Astrocyte of the spinal cord (primary cell): Measurements from ENCODE around the gene USP49.

ENCODE experiments used
- DNase-seq: peaks from one replicate; pipeline ENCODE4 v3.0.0; 2011; ENCODE audit warnings: low read depth, low spot score
- H3K4me3 ChIP-seq: 2 replicates; pipeline ENCODE4 v1.5.1; 2011; ENCODE audit warnings: low read depth, mild to moderate bottlenecking, low read length, moderate library complexity
- CTCF ChIP-seq: IDR thresholded peaks from 2 replicates; pipeline ENCODE4 v1.5.1; 2012; ENCODE audit warnings: low read depth, mild to moderate bottlenecking, low read length, inconsistent platforms
- in situ Hi-C: cut with HindIII; loops from 2 replicates; pipeline ENCODE4 v1.10.0; 2017; ENCODE audit warnings: low sequenced_read_pairs

USP49 gene

GRCh38 chr6:41936073-41936837, 41.1 kb upstream of the USP49 start:
- in situ Hi-C loops = no loop called here
- DNase-seq = peak; percentile 80
- peak; percentile 95 for TF ChIP-seq CTCF
- H3K4me3 ChIP-seq = no peak overlapping the region

GRCh38 chr6:41935685-41936072, 40.5 kb upstream of the USP49 start:
- no peak for TF ChIP-seq CTCF
- in situ Hi-C loops = no loop called here
- H3K4me3 ChIP-seq = no peak overlapping the region
- no peak for DNase-seq

- in situ Hi-C loops = no loop called here
- no peak for TF ChIP-seq CTCF
- no peak for DNase-seq
- no peak overlapping the region for H3K4me3 ChIP-seq
These were observed 40.0 kb upstream of the USP49 start for GRCh38 chr6:41935193-41935574.

GRCh38 chr6:41934278-41935192, 39.4 kb upstream of the USP49 start:
- in situ Hi-C loops = no loop called here
- no peak for TF ChIP-seq CTCF
- DNase-seq = no peak
- H3K4me3 ChIP-seq = no peak overlapping the region

GRCh38 chr6:41932378-41932777, 37.2 kb upstream of the USP49 start:
- DNase-seq = no peak
- no peak for TF ChIP-seq CTCF
- no peak overlapping the region for H3K4me3 ChIP-seq
- in situ Hi-C loops = no loop called here

- no peak for TF ChIP-seq CTCF
These were observed 36.6 kb upstream of the USP49 start for GRCh38 chr6:41931792-41932191.

More at GRCh38 chr6:41931792-41932191, 36.6 kb upstream of the USP49 start:
- H3K4me3 ChIP-seq = no peak overlapping the region
- no peak for DNase-seq
- in situ Hi-C loops = no loop called here
